HG03097 (cell line): ENCODE results near the gene MYRIP.
"Not testable (repeated sequence)": the region's sequence is repeated elsewhere in the genome, so short reads cannot be mapped to it uniquely, and the experiment has no call there.

ENCODE experiments used
- ATAC-seq: cut with Tn5 transposase; IDR thresholded peaks from one replicate; pipeline ENCODE4 v1.9.1; 2021; ENCODE audit not compliant: unreplicated experiment, low FRiP score

Gene MYRIP

GRCh38 chr3:40109641-40110490 is 300.5 kb downstream of the MYRIP start:
- ATAC-seq, result no peak

- ATAC-seq, result no peak
These were observed 307.2 kb downstream of the MYRIP start for GRCh38 chr3:40116478-40117177.

GRCh38 chr3:40118091-40118490 is 308.7 kb downstream of the MYRIP start:
- ATAC-seq, result no peak

GRCh38 chr3:40120067-40120692 is 310.8 kb downstream of the MYRIP start:
- no peak for ATAC-seq

GRCh38 chr3:40120806-40121205 is 311.4 kb downstream of the MYRIP start:
- ATAC-seq, result no peak

- ATAC-seq, result no peak
These were observed 315.5 kb downstream of the MYRIP start for GRCh38 chr3:40124918-40125317.

GRCh38 chr3:40128166-40128565 is 318.8 kb downstream of the MYRIP start:
- ATAC-seq, result no peak

- no peak for ATAC-seq
These were observed 320.1 kb downstream of the MYRIP start for GRCh38 chr3:40129510-40129909.

GRCh38 chr3:40129981-40130380 is 320.6 kb downstream of the MYRIP start:
- ATAC-seq, result no peak

GRCh38 chr3:40130721-40131120 is 321.3 kb downstream of the MYRIP start:
- no peak for ATAC-seq

GRCh38 chr3:40133886-40134575 is 324.6 kb downstream of the MYRIP start:
- not testable (repeated sequence) for ATAC-seq

GRCh38 chr3:40137591-40138295 is 328.3 kb downstream of the MYRIP start:
- no peak for ATAC-seq

GRCh38 chr3:40143283-40144090 is 334.1 kb downstream of the MYRIP start:
- no peak for ATAC-seq

- no peak for ATAC-seq
These were observed 339.4 kb downstream of the MYRIP start for GRCh38 chr3:40148827-40149226.

GRCh38 chr3:40152482-40153133 is 343.2 kb downstream of the MYRIP start:
- ATAC-seq, result no peak

- ATAC-seq, result no peak
These were observed 351.5 kb downstream of the MYRIP start for GRCh38 chr3:40160933-40161332.

GRCh38 chr3:40162616-40163015 is 353.2 kb downstream of the MYRIP start:
- ATAC-seq, result no peak

GRCh38 chr3:40166997-40167396 is 357.6 kb downstream of the MYRIP start:
- no peak for ATAC-seq

GRCh38 chr3:40167958-40168357 is 358.5 kb downstream of the MYRIP start:
- ATAC-seq, result no peak
